NB4 (cell line): ENCODE measurements around the gene EML2.
"Not testable (repeated sequence)": the region's sequence is repeated elsewhere in the genome, so short reads cannot be mapped to it uniquely, and the experiment has no call there.

Experiments
- DNase-seq: peaks from one replicate; pipeline ENCODE4 v3.0.0; 2010; ENCODE audit warnings: low read depth
- H3K4me3 ChIP-seq: one replicate; pipeline ENCODE4 v1.5.1; 2011; ENCODE audit warnings: mild to moderate bottlenecking, low read depth, low read length, moderate library complexity
- CTCF ChIP-seq: IDR thresholded peaks from one replicate; pipeline ENCODE4 v1.5.1; 2012; ENCODE audit warnings: low read depth, low read length
- MYC ChIP-seq: IDR thresholded peaks from 2 replicates; pipeline ENCODE4 v1.6.1; 2011; ENCODE audit warnings: low read depth, low read length
- POLR2A ChIP-seq: IDR thresholded peaks from 2 replicates; pipeline ENCODE4 v1.6.1; 2011; ENCODE audit warnings: mild to moderate bottlenecking; ENCODE audit not compliant: insufficient read length; ENCODE audit errors: extremely low read depth
- TF ChIP-seq, protein P1 (sequence below): IDR thresholded peaks from 2 replicates; pipeline ENCODE4 v1.6.1; 2011; ENCODE audit warnings: low read depth, low read length

Gene EML2

GRCh38 chr19:45637890-45638667 lies 1.1 kb downstream of the EML2 start:
- DNase-seq, result no peak
- peak overlapping the region; percentile 65 for H3K4me3 ChIP-seq
- no peak for TF ChIP-seq POLR2A
- no peak for TF ChIP-seq CTCF
- TF ChIP-seq MYC, result no peak
- TF ChIP-seq, protein P1, sequence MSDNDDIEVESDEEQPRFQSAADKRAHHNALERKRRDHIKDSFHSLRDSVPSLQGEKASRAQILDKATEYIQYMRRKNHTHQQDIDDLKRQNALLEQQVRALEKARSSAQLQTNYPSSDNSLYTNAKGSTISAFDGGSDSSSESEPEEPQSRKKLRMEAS, result no peak

- no peak overlapping the region for H3K4me3 ChIP-seq
- TF ChIP-seq POLR2A (no peak), MYC (no peak), CTCF (no peak)
- TF ChIP-seq, protein P1, result no peak
- no peak for DNase-seq
Measured at GRCh38 chr19:45636902-45637301, 2.3 kb downstream of the EML2 start.

DNA sequence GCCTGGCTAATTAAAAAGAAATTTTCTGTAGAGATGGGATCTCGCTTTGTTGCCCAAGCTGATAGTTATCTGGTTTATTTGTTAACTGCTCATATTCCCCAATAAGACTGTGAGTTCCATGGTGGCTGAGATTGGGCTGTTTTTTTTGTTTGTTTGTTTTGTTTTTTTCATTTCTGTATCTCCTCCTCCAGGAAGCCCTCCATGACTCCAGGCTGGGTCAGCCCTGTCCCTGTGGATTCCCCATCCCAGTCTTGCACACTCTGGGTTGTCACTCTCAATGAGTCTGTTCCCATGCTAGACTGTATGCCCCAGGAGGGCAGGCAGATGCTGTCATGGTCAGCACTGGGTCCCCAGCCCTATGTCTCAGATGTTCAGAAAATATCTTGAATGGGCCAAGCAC lies 2.9 kb downstream of the EML2 start:
- no peak overlapping the region for H3K4me3 ChIP-seq
- no peak for TF ChIP-seq MYC
- TF ChIP-seq CTCF, result no peak
- TF ChIP-seq, protein P1, result no peak
- no peak for TF ChIP-seq POLR2A
- DNase-seq, result no peak

- no peak overlapping the region for H3K4me3 ChIP-seq
- TF ChIP-seq MYC (no peak), CTCF (no peak), POLR2A (no peak)
- TF ChIP-seq, protein P1, result no peak
- peak; percentile 35 for DNase-seq
Measured at GRCh38 chr19:45632468-45633196, 6.6 kb downstream of the EML2 start.

GRCh38 chr19:45630463-45630862 lies 8.7 kb downstream of the EML2 start:
- peak; percentile 72 for DNase-seq
- TF ChIP-seq POLR2A, result no peak
- no peak overlapping the region for H3K4me3 ChIP-seq

- no peak for DNase-seq
- H3K4me3 ChIP-seq, result no peak overlapping the region
- TF ChIP-seq CTCF (no peak), POLR2A (no peak), MYC (no peak)
- TF ChIP-seq, protein P1, result no peak
Measured at GRCh38 chr19:45629704-45630103, 9.5 kb downstream of the EML2 start.

GRCh38 chr19:45628219-45628618 lies 11.0 kb downstream of the EML2 start:
- DNase-seq, H3K4me3 ChIP-seq: not testable (repeated sequence)
